Measurements from ENCODE around the gene POU6F2. TPM values are rescaled to one million over a fixed set of nuclear protein-coding genes. Genes with fewer than 3 reads are reported as not detected.

Gene POU6F2
- total and polyA plus RNA-seq, 4 donors, result 1.1 to 2.0 (median 1.6) TPM

DNA sequence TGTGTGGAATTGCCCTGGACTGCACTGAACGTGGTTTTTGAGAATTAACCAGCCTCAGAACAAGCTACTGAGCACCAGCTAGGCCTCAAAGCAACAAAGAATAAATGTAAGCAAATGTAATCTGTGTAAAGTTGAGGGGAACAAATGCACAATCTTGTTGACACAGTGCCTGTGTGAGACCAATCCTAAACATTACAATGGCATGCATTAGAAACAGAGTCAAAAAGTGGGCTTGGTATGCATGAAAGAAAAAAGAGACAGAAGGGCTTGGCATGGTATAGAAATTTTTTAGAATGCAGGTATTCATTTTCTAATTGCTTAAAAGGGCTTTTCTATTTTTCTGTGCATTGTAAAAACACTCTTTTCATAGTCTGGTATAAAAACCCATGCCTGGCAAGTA is 224.3 kb downstream of the POU6F2 start:
- Histone ChIP-seq H3K27me3 (ENCODE audit: control insufficient read depth, insufficient read depth, low read length) (no peaks in the 10 kb centered on the region), H3K36me3 (ENCODE audit: control insufficient read depth, insufficient read depth, low read length) (no peaks in the 10 kb centered on the region), H3K27ac (ENCODE audit: low read depth, low read length) (no peak overlapping the region), H3K4me1 (ENCODE audit: control insufficient read depth, insufficient read depth, low read length) (no peaks in the 10 kb centered on the region), H3K9me3 (ENCODE audit: control insufficient read depth, insufficient read depth, low read length) (no peaks in the 10 kb centered on the region), H3K4me3 (ENCODE audit: low read depth, low read length) (no peak overlapping the region)
- WGBS (ENCODE audit: insufficient coverage), result no CpG with 5 or more reads among the region's 1 CpG
- no peak for DNase-seq (ENCODE audit: low read depth in 4 of 6, low spot score in 6 of 6)

DNA sequence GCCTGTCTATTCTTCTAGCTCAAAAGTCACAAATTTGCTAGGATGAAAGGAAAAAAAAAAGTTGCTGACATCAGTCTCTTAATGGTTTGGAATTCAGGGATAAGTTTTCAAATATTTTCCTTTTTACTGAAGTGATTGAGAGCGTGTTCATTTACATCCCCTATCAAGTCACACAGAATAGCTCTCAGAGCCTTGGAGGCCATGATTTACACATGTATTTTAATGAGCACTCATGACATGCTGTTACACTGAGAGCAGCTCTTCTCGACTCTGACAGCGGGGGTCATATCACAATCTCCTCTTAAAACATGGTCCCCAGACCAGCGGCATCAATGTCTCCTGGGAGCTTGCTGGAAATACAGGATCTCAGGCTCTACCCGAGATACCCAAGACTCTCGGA is 232.7 kb downstream of the POU6F2 start:
- 56% methylated on average over 3 of the region's 6 CpGs for WGBS (ENCODE audit: insufficient coverage)
- Histone ChIP-seq H3K27ac (ENCODE audit: low read depth, low read length) (no peak overlapping the region), H3K4me3 (ENCODE audit: low read depth, low read length) (no peak overlapping the region), H3K9me3 (ENCODE audit: control insufficient read depth, insufficient read depth, low read length) (no peaks in the 10 kb centered on the region), H3K36me3 (ENCODE audit: control insufficient read depth, insufficient read depth, low read length) (no peaks in the 10 kb centered on the region), H3K4me1 (ENCODE audit: control insufficient read depth, insufficient read depth, low read length) (no peaks in the 10 kb centered on the region), H3K27me3 (ENCODE audit: control insufficient read depth, insufficient read depth, low read length) (no peaks in the 10 kb centered on the region)
- DNase-seq (ENCODE audit: low read depth in 4 of 6, low spot score in 6 of 6), result no peak

DNA sequence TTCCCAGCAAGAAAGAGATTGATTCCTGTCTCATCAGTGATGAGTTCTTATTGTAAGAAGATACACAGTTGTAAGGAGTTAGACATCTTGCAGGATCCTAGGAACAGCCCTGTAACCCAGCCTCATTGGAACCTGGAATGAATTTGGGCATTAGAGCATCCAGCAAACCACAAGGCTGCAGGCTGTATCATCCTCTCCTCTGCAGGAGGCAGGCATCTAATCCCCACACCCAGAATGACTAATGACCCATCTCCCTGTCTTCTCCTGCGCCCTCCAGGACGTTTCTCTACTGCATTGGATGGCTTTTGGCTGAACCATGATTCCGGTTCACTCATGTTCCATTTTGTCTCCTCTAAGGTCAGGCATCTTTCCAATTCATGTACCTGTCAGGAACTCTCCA is 233.9 kb downstream of the POU6F2 start:
- Histone ChIP-seq H3K36me3 (ENCODE audit: control insufficient read depth, insufficient read depth, low read length) (no peaks in the 10 kb centered on the region), H3K4me1 (ENCODE audit: control insufficient read depth, insufficient read depth, low read length) (no peaks in the 10 kb centered on the region), H3K27ac (ENCODE audit: low read depth, low read length) (no peak overlapping the region), H3K27me3 (ENCODE audit: control insufficient read depth, insufficient read depth, low read length) (no peaks in the 10 kb centered on the region), H3K9me3 (ENCODE audit: control insufficient read depth, insufficient read depth, low read length) (no peaks in the 10 kb centered on the region), H3K4me3 (ENCODE audit: low read depth, low read length) (no peak overlapping the region)
- no peak for DNase-seq (ENCODE audit: low read depth in 4 of 6, low spot score in 6 of 6)
- WGBS (ENCODE audit: insufficient coverage), result 68% methylated on average over 3 of the region's 3 CpGs

DNA sequence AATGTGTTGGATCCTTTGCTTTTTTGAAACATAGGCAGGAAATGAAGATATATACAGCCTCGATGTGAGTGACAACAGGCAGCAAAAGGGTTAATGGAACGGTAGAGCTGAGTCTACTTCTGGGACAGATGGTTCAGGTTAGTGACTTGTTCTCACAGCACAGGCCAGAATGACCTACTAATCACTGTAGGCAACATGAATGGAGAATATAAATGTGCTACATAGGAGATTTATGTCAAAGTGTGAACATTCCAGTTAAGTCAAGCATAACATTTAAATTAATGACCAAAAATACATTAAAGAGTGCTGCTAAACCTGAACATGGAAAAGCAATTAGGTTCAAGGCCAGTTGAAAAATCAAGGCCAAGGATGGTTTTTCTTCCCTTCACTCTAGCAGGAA is 235.2 kb downstream of the POU6F2 start:
- Histone ChIP-seq H3K4me3 (ENCODE audit: low read depth, low read length) (no peak overlapping the region), H3K36me3 (ENCODE audit: control insufficient read depth, insufficient read depth, low read length) (no peaks in the 10 kb centered on the region), H3K27ac (ENCODE audit: low read depth, low read length) (no peak overlapping the region), H3K27me3 (ENCODE audit: control insufficient read depth, insufficient read depth, low read length) (no peaks in the 10 kb centered on the region), H3K9me3 (ENCODE audit: control insufficient read depth, insufficient read depth, low read length) (no peaks in the 10 kb centered on the region), H3K4me1 (ENCODE audit: control insufficient read depth, insufficient read depth, low read length) (no peaks in the 10 kb centered on the region)
- WGBS (ENCODE audit: insufficient coverage), result 45% methylated on average over 2 of the region's 2 CpGs
- DNase-seq (ENCODE audit: low read depth in 4 of 6, low spot score in 6 of 6), result no peak

DNA sequence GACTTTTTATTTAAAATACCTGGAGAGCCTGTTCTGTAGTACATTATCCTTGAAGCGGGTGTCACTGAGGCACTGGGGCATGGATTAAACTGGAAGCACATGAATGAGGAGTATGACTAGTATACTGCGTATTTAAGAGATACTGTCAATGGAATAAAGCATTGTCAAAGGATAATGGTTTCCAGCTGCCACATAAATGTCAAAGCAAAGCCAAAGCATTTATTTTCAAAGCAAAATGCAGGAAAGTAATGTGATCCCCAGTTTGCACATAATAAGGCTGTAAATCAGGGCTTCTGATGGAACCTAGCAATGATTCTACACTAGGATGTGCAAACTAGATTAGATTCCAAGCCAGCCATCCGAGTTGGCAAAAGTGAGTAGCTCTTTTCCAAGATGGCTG is 240.1 kb downstream of the POU6F2 start:
- WGBS (ENCODE audit: insufficient coverage), result 92% methylated on average over 2 of the region's 3 CpGs
- Histone ChIP-seq H3K4me1 (ENCODE audit: control insufficient read depth, insufficient read depth, low read length) (no peaks in the 10 kb centered on the region), H3K36me3 (ENCODE audit: control insufficient read depth, insufficient read depth, low read length) (no peaks in the 10 kb centered on the region), H3K4me3 (ENCODE audit: low read depth, low read length) (no peak overlapping the region), H3K9me3 (ENCODE audit: control insufficient read depth, insufficient read depth, low read length) (no peaks in the 10 kb centered on the region), H3K27me3 (ENCODE audit: control insufficient read depth, insufficient read depth, low read length) (no peaks in the 10 kb centered on the region), H3K27ac (ENCODE audit: low read depth, low read length) (no peak overlapping the region)
- DNase-seq (ENCODE audit: low read depth in 4 of 6, low spot score in 6 of 6), result peak in 1 of 6 donors; percentile 30

DNA sequence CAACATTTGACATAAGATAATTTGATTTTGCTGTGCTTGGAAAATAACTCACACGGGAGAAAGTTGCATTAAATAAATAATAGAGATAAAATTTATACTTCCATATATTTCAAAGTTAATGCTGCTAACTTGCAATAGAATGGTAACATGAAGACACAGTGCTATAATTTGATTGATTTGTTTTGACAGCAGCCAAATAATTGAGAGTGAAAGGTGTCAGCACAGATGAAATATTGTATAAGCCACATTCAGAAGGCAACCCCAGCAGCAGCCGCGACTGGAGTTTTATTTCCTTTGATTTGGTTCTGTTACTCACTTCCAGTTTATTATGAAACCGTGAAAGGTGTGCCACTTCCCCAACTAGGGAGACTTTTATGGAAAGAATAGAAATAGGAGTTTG is 242.2 kb downstream of the POU6F2 start:
- Histone ChIP-seq H3K9me3 (ENCODE audit: control insufficient read depth, insufficient read depth, low read length) (no peaks in the 10 kb centered on the region), H3K36me3 (ENCODE audit: control insufficient read depth, insufficient read depth, low read length) (no peaks in the 10 kb centered on the region), H3K27ac (ENCODE audit: low read depth, low read length) (no peak overlapping the region), H3K4me3 (ENCODE audit: low read depth, low read length) (no peak overlapping the region), H3K4me1 (ENCODE audit: control insufficient read depth, insufficient read depth, low read length) (no peaks in the 10 kb centered on the region), H3K27me3 (ENCODE audit: control insufficient read depth, insufficient read depth, low read length) (no peaks in the 10 kb centered on the region)
- WGBS (ENCODE audit: insufficient coverage), result no CpG with 5 or more reads among the region's 4 CpGs
- peak in 1 of 6 donors; percentile 26 for DNase-seq (ENCODE audit: low read depth in 4 of 6, low spot score in 6 of 6)

DNA sequence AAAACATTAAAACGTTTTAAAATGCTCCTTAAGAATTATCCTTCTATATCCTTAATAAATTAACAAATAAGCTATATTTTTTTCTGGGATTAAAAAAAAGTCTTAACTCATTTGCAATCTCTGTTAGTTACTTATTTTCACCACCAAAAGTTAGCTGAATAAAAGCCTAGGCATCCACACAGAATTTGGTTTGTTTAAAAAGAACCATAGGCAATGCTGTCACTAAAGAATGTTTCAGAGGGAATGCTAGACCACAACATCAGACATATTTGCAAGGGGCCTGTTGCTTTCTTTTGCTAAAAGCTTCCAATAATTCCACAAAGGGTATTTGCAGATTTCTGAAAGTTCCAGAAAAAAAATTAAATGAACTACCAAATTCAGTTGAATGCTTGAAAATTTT is 244.2 kb downstream of the POU6F2 start:
- Histone ChIP-seq H3K9me3 (ENCODE audit: control insufficient read depth, insufficient read depth, low read length) (no peaks in the 10 kb centered on the region), H3K36me3 (ENCODE audit: control insufficient read depth, insufficient read depth, low read length) (no peaks in the 10 kb centered on the region), H3K4me1 (ENCODE audit: control insufficient read depth, insufficient read depth, low read length) (no peaks in the 10 kb centered on the region), H3K27ac (ENCODE audit: low read depth, low read length) (no peak overlapping the region), H3K4me3 (ENCODE audit: low read depth, low read length) (no peak overlapping the region), H3K27me3 (ENCODE audit: control insufficient read depth, insufficient read depth, low read length) (no peaks in the 10 kb centered on the region)
- no peak for DNase-seq (ENCODE audit: low read depth in 4 of 6, low spot score in 6 of 6)
- WGBS (ENCODE audit: insufficient coverage), result no CpG with 5 or more reads among the region's 1 CpG

DNA sequence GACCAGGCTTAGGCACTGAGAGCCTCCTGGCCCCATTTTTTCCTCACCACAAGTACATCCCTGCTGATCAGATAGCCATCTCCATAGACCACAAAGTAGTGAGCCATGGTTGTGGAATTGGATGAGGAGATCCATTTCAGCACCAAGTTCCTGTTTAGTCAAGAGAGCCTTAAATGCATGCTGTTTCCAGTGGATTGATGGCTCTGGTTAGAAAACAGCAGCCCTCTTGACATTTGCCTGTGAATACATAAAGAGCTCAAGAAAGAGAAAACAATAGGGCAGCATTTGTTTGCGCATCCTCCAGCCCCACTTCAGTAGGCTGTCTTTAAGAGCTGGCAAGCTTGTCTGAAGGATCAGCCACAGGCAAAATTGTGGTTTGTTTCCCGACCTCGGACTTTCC is 251.2 kb downstream of the POU6F2 start:
- Histone ChIP-seq H3K36me3 (ENCODE audit: control insufficient read depth, insufficient read depth, low read length) (no peaks in the 10 kb centered on the region), H3K9me3 (ENCODE audit: control insufficient read depth, insufficient read depth, low read length) (no peaks in the 10 kb centered on the region), H3K4me3 (ENCODE audit: low read depth, low read length) (no peak overlapping the region), H3K4me1 (ENCODE audit: control insufficient read depth, insufficient read depth, low read length) (no peaks in the 10 kb centered on the region), H3K27me3 (ENCODE audit: control insufficient read depth, insufficient read depth, low read length) (no peaks in the 10 kb centered on the region), H3K27ac (ENCODE audit: low read depth, low read length) (no peak overlapping the region)
- 37% methylated on average over 3 of the region's 3 CpGs for WGBS (ENCODE audit: insufficient coverage)
- DNase-seq (ENCODE audit: low read depth in 4 of 6, low spot score in 6 of 6), result no peak

DNA sequence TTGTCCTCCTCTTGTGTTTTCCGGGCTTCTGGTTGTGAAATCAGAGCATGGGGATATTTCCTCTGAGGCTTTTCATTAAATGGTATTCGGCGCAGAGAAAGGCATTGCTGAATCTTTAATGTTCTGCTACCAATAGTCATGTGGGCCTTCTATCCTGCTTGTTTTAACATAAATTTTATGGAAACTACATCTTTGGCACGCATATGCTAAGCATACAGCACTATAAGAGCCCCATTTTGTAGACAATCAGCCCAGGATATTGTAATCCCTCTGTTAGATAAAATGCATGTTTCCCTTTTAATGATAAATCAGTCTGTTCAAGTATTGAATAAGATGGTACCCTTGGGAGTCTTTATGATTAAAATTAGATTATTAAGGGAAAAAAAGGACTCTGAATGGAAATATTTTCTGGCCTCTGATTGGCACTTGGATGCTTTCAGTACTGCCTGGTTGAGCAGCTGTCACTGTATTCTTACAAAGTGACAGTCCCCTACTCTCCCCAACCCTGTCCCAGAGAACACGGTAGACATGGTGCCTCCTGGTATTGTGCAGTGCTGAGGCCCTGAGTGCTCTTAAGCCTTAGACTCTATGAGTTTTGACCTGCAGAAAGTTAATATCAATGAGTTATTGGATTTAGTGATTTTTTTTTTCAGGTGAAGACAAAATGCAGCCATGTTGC is 256.3 kb downstream of the POU6F2 start:
- WGBS (ENCODE audit: insufficient coverage), result 67% methylated on average over 1 of the region's 5 CpGs
- no peaks in the 10 kb centered on the region for H3K36me3 ChIP-seq (ENCODE audit: control insufficient read depth, insufficient read depth, low read length)
- DNase-seq (ENCODE audit: low read depth in 4 of 6, low spot score in 6 of 6), result peak in 1 of 6 donors; percentile 83
- H3K27ac ChIP-seq (ENCODE audit: low read depth, low read length), result no peak overlapping the region
- no peaks in the 10 kb centered on the region for H3K4me1 ChIP-seq (ENCODE audit: control insufficient read depth, insufficient read depth, low read length)
- no peaks in the 10 kb centered on the region for H3K9me3 ChIP-seq (ENCODE audit: control insufficient read depth, insufficient read depth, low read length)
- H3K27me3 ChIP-seq (ENCODE audit: control insufficient read depth, insufficient read depth, low read length), result no peaks in the 10 kb centered on the region
- no peak overlapping the region for H3K4me3 ChIP-seq (ENCODE audit: low read depth, low read length)

DNA sequence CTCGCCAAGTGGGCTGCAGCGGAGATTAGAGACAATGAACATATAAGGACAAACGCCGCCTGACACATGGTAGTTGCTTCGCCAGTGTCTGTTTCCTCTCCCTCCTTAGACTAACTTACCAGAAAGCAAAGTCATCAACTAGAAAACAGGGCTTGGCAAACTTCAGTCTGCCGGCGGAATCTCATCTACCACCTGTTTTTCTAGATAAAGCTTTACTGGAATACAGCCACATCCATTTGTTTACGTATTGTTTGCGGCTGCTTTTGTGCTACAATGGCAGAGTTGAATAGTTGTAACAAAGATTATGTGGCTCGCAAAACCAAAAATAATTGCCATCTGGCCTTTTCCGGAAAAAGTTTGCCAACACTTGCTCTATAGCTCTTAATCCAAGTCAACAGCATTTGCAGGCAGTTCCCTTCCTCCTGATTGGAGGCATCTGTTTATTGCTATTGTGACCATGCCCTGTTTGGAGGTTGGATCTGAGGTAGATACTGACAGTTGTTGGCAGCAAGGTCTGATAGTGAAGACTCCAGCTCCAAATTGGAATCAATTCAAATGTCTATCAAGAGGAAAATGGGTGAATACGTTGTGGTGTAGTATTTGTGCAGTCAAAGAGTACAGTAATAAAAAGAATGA is 260.6 kb downstream of the POU6F2 start:
- Histone ChIP-seq H3K27me3 (ENCODE audit: control insufficient read depth, insufficient read depth, low read length) (no peaks in the 10 kb centered on the region), H3K27ac (ENCODE audit: low read depth, low read length) (no peak overlapping the region), H3K4me3 (ENCODE audit: low read depth, low read length) (no peak overlapping the region), H3K4me1 (ENCODE audit: control insufficient read depth, insufficient read depth, low read length) (no peaks in the 10 kb centered on the region), H3K36me3 (ENCODE audit: control insufficient read depth, insufficient read depth, low read length) (no peaks in the 10 kb centered on the region), H3K9me3 (ENCODE audit: control insufficient read depth, insufficient read depth, low read length) (no peaks in the 10 kb centered on the region)
- WGBS (ENCODE audit: insufficient coverage), result 76% methylated on average over 4 of the region's 12 CpGs
- peak in 2 of 6 donors; percentile 24 to 71 for DNase-seq (ENCODE audit: low read depth in 4 of 6, low spot score in 6 of 6)

Measured in spinal cord (tissue), 10 donors.